ENCODE results near the gene MESD.

GRCh38 chr15:80931721-80932512, 57.7 kb downstream of the MESD start:
- no peak for TF ChIP-seq EZH2 (IDR thresholded peaks at IDR 0.05; ENCODE audit: borderline replicate concordance, low read length)
- TF ChIP-seq CTCF (conservative IDR thresholded peaks at IDR 0.05 in 1 of 2, IDR thresholded peaks at IDR 0.05 in 1 of 2; ENCODE audit: extremely low read depth in 1 of 2, insufficient read depth in 1 of 2, low read depth in 1 of 2, low read length in 2 of 2) = no peak
